HG02642 (cell line): ENCODE data around the gene POLL.

Source experiments
- ATAC-seq: cut with Tn5 transposase; IDR thresholded peaks from one replicate; pipeline ENCODE4 v1.9.1; 2021; ENCODE audit warnings: mild to moderate bottlenecking; ENCODE audit not compliant: unreplicated experiment, poor library complexity

Gene POLL

GRCh38 chr10:101575580-101576210 lies 12.4 kb downstream of the POLL start:
- no peak for ATAC-seq

DNA sequence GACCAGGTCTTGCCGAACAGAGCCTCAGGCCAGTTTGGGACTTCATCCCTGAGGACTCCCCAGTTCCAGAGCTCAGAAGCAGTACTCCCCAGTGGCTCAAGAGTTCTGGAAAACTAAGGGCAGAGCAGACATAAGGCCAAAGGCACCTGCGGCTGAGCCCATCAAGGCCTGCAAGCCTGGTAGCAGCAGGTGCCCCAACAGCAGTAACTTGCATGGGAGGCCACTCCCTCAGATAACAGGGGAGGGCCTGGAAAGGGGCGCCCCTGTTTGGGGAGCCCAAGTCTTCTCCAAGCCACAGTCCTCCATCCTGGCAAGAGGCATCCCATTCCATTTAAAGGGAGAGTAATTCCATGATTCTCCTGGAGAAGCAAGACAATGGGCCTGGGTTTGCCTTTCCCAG lies 13.0 kb downstream of the POLL start:
- ATAC-seq = no peak

- no peak for ATAC-seq
Observed at GRCh38 chr10:101573885-101574753, 13.9 kb downstream of the POLL start.

DNA sequence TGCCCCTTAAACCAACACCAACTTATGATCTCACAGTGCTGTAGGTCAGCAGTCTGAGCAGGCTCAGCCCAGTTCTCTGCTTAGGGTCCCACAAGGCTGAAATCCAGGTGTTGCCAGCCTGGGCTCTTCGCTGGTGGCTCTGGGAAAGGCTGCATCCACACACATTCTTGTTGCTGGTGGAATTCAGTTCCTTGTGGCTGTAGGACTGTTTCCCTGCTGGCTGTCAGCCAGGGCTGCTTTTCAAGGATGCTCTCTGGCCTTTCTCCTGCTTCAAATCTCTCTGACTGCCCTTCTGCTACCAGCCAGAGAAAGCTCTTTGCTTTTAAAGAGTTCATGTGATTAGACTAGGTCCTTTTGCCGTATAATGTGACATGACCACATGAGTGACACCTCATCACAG lies 15.3 kb downstream of the POLL start:
- ATAC-seq = no peak

- ATAC-seq = no peak
Observed at GRCh38 chr10:101572126-101572525, 15.9 kb downstream of the POLL start.

GRCh38 chr10:101571271-101571925 lies 16.7 kb downstream of the POLL start:
- no peak for ATAC-seq

DNA sequence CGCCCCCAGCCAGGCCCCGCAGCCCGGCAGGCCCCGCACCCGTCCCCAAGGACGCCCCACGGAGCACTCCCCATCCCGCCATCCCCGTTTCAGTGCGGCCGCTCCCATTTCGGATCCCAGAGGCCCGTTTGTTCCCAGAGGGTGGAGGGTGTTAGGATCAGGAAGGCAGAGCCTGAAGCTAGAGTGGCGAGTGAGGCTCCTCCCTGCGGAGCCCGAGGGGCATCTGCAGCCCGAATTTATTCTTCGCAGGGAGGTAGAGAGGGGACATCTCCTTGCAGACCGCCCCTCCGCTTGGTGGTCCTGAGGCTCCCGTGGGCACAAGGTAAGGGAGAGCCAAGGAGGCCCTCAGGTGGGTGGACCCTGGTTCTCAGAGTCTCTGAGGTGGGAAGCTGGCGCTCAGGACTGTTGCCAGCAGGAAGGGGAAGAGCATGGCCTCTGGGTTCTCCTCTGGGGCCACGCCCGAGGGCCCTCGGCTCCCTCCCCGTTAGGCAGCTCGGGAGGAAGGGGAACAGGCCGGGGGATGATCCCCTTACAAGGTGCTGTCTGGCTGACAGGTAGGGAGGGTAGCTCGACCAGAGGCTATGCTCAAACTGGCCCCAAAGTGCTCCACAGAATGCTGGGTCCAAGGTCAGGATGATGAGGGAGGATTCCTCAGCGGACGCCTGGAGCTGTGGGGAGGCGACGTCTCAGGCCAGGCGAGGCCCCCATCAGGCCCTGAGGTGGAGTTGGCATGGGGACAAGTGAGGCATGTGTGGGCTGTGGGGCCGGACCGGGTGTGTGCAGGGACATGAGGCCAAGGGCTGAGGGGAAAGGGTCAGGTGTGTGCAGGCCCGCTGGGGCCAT lies 17.4 kb downstream of the POLL start:
- peak; percentile 3 for ATAC-seq

DNA sequence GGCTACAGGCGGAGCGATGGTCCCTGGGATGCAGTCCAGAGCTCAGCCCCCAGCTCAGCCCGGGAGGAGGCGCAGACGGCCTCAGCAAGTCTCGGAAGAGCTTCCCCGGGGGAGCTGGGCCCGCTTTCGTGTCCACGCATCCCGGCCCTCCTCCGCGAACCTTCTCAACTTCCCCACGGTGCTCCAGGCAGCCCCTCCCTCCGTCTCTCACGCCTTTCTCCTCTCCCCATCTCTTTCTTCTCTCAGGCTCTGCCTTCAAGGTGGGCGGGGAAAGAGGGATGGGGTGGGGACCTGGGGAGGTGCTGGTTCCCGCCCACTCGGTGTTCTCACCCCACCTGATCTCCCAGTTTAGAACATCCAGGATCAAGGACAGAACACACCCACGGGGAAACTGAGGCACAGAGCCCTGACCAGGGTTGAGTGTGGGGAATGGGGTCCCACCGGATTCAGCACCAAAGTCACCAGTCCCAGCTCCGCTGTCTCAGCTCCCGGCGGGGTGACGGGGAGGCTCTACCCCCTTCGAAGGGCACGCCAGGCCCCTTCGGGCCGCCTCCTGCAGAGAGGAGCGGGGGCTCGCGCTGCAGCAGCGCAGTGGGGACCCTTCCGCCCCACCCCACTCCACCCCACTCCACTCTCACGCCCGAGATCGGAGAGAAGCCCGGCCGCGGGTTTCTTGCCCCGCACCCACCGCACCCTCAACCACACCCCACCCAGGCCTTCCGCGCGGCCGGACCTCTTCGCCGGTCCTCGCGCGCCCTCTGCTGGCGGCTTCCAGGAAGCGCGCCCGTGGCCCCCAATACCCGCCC lies 18.2 kb downstream of the POLL start:
- ATAC-seq = peak; percentile 66

DNA sequence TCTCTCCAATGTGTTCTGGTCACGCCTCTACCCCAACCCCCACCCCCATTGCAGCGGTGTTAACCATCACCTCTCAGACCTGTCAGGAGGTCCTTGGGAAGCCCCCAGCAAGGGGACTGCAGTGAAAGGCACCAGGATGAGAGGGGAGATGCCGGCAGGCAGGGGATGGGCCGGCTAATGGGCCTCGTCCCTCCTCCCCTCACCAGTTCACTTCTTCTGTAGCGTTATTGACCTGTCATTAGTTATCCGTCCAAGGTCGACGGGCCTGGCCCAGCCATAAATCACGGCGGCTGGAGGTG lies 18.8 kb downstream of the POLL start:
- ATAC-seq = no peak

DNA sequence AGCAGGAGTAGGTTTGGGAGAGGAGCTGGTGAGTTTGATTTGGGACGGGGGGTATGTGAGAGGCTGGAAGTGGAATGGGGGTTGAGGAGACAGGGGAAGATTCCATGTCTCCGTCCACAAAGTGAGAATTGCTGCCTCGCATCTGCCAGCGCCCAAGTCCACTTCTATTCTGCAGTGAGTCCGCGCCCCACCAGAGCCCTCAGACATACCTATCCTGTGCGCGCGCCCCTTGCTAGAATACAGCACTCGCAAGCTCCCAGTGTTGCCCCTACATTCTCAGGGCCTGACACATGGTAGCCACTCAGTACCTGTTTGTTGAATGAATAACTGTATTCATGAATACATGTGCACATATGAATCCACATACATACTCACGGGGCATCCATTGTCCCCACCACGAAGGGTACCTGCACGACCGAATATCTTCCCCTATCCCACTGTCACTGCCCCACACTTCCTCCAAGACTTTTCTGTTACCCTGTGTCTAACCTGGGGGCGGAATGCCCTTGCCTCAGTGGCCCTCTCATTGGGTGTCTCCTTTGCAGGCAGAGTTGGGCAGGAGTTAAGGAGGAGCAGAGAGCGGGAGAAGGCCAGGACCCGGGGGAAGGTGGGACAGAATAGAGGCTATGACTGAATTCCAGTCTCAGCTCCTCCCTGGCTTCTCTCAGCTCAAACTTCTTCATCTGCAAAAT lies 19.9 kb downstream of the POLL start:
- no peak for ATAC-seq

GRCh38 chr10:101567165-101568006 lies 20.7 kb downstream of the POLL start:
- no peak for ATAC-seq

DNA sequence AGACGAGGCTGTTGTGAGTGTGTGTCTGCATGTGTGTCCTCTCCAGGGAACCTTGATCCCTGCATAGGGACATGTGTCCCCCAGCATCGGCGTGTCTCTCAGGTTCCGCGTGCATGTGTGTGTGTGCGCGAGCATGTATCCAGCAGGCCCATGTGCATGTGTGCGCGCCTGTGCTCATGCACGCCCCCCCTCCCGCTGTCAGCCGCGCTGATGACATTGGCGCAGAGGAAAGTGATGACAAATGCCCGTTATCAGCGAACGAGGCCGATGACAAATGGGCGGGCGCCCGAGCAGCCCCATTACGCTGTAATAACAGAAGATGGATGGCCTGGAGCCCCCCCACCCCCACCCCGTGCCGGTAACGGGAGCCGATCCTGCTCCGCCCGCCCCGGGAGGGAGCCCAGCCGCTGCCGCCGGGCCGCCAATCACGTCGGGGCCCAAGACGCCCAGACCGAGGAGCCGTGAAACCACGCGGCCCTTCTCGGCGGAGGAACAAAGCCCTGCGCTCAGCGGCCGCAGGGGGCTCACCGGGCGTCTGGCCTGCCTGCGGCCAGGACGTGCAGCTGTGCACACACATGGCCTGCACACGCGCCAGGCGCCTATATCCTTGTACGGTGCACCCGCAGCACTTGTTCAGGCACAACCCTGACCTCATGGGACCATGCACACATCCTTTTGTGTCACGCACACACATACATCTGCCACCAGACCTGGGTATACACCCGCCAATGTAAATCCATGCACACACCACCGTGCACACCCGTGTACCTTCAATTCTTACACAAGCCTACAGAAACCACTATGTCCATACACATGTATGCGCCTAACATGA lies 21.5 kb downstream of the POLL start:
- ATAC-seq = no peak

- ATAC-seq = no peak
Observed at GRCh38 chr10:101565936-101566332, 22.1 kb downstream of the POLL start.

- ATAC-seq = no peak
Observed at GRCh38 chr10:101565370-101565900, 22.6 kb downstream of the POLL start.

DNA sequence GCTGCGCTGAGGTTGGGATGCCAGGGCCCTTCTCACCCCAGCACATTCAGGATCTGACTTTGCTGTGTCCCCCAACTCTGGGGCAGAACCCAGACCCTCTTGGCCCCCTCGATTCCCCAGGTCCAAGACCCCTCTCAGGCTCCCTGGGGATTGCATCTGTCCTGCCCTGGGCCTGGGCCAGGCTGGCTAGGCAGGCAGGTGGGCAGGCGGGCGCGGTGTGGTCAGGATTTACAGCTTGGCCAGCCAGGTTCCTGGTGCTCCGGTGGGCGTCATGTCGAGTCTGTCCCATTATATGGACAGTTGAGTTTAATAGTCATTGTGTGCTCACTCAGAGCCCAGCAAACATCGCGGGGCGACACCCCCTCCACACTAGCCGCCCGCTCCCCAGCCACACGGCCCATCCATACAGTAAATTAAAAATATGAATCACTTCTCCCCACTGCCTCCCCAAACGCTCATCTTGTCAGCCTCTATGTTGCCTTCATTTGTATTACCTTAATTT lies 23.5 kb downstream of the POLL start:
- ATAC-seq = no peak

DNA sequence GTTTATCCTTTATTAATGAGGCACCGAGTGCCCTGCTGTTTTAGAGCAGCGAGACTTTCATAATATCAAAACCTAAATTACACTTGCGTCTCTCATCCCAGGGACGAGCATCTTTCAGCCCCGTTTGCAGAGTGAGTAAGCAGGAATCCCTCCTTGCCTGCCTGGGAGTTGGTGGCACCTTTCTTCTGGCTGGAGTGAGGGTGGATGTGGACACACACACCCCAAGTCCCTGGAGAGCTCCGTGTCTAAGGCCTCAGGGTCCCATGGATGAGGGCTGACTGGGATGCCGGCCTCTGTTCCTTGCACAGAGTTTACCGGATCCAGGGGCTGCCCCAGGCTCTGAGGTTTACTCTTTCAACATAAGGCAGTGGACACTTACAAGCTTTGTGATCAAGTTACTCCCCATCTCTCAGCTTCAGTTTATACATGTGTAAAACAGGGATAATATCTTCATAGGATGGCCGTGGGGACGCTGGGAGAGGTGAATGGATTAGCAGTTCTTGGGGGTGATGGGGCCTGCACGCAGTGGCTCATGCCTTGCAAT lies 24.5 kb downstream of the POLL start:
- ATAC-seq = no peak

DNA sequence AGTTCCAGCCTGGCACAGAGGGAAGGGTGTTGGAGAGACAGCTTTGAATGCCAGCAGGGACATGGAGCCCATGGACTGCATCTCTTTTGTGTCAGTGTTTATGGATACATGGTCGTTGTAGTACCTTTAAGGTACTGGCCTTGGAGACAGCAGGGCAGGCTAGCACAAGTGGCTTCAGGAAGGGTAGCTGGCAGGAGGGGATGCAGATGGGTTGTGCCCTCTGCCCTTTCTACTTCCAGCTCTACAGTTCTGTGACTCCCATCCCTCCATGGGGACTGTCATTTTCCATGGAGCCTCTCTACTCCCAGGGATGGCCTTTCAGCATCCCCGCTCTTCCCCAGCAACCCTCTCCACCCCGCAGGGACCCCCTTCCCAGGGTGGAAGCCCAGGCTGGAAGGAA lies 25.1 kb downstream of the POLL start:
- no peak for ATAC-seq
